Skeletal muscle satellite cell (primary cell): ENCODE measurements around the gene TRNT1.
A peak's percentile ranks its signal among the peaks of the same experiment; 100 is the strongest.

Experiments used
- H3K27me3 ChIP-seq: 2 replicates; pipeline ENCODE4 v1.7.0; 2013; ENCODE audit warnings: low read length; ENCODE audit not compliant: control insufficient read depth, insufficient read depth
- H3K36me3 ChIP-seq: 2 replicates; pipeline ENCODE4 v1.7.0; 2013; ENCODE audit warnings: mild to moderate bottlenecking, control low read depth, low read length; ENCODE audit not compliant: insufficient read depth
- H3K4me1 ChIP-seq: 2 replicates; pipeline ENCODE4 v1.7.0; 2013; ENCODE audit warnings: low read length; ENCODE audit not compliant: control insufficient read depth, insufficient read depth
- H3K4me2 ChIP-seq: 2 replicates; pipeline ENCODE4 v1.7.0; 2013; ENCODE audit warnings: mild to moderate bottlenecking, low read length
- H3K4me3 ChIP-seq: 2 replicates; pipeline ENCODE4 v1.7.0; 2013; ENCODE audit warnings: low read length
- H3K9ac ChIP-seq: 2 replicates; pipeline ENCODE4 v1.7.0; 2013; ENCODE audit warnings: mild to moderate bottlenecking, low read depth, low read length, moderate library complexity
- H3K9me3 ChIP-seq: replicated peaks from 2 replicates; pipeline ENCODE4 v1.7.0; 2013; ENCODE audit warnings: mild to moderate bottlenecking, control low read depth, low read length

Gene TRNT1

GRCh38 chr3:3117651-3118050 is 9.1 kb upstream of the TRNT1 start:
- no peak overlapping the region for H3K4me3 ChIP-seq
- peaks cover 5% of the 10 kb centered on the region for H3K27me3 ChIP-seq
- no peak overlapping the region for H3K4me2 ChIP-seq
- no peaks in the 10 kb centered on the region for H3K9me3 ChIP-seq
- H3K9ac ChIP-seq: no peak overlapping the region
- H3K4me1 ChIP-seq: no peaks in the 10 kb centered on the region
- H3K36me3 ChIP-seq: no peaks in the 10 kb centered on the region

GRCh38 chr3:3119393-3119851 is 7.3 kb upstream of the TRNT1 start:
- H3K4me3 ChIP-seq: no peak overlapping the region
- H3K36me3 ChIP-seq: no peaks in the 10 kb centered on the region
- H3K4me2 ChIP-seq: no peak overlapping the region
- H3K4me1 ChIP-seq: no peaks in the 10 kb centered on the region
- H3K9ac ChIP-seq: no peak overlapping the region
- H3K9me3 ChIP-seq: no peaks in the 10 kb centered on the region
- peaks cover 5% of the 10 kb centered on the region for H3K27me3 ChIP-seq

- no peaks in the 10 kb centered on the region for H3K9me3 ChIP-seq
- peaks cover 13% of the 10 kb centered on the region for H3K4me1 ChIP-seq
- peak overlapping the region; percentile 99 for H3K9ac ChIP-seq
- H3K4me2 ChIP-seq: peak overlapping the region; percentile 94
- H3K4me3 ChIP-seq: peak overlapping the region; percentile 97
- H3K36me3 ChIP-seq: peaks cover 20% of the 10 kb centered on the region
- H3K27me3 ChIP-seq: no peaks in the 10 kb centered on the region
Measured at GRCh38 chr3:3125977-3126376, 763 bp upstream of the TRNT1 start.

GRCh38 chr3:3127432-3128010 is 781 bp downstream of the TRNT1 start:
- H3K27me3 ChIP-seq: no peaks in the 10 kb centered on the region
- H3K36me3 ChIP-seq: peaks cover 24% of the 10 kb centered on the region
- H3K4me1 ChIP-seq: peaks cover 13% of the 10 kb centered on the region
- H3K9ac ChIP-seq: peak overlapping the region; percentile 99
- peak overlapping the region; percentile 97 for H3K4me3 ChIP-seq
- peak overlapping the region; percentile 94 for H3K4me2 ChIP-seq
- H3K9me3 ChIP-seq: no peaks in the 10 kb centered on the region

- no peak overlapping the region for H3K4me3 ChIP-seq
- peaks cover 24% of the 10 kb centered on the region for H3K36me3 ChIP-seq
- peaks cover 13% of the 10 kb centered on the region for H3K4me1 ChIP-seq
- H3K4me2 ChIP-seq: no peak overlapping the region
- no peaks in the 10 kb centered on the region for H3K9me3 ChIP-seq
- no peaks in the 10 kb centered on the region for H3K27me3 ChIP-seq
- H3K9ac ChIP-seq: no peak overlapping the region
Measured at GRCh38 chr3:3129579-3129978, 2.8 kb downstream of the TRNT1 start.

GRCh38 chr3:3133500-3133899 is 6.8 kb downstream of the TRNT1 start:
- no peak overlapping the region for H3K9ac ChIP-seq
- H3K4me3 ChIP-seq: no peak overlapping the region
- peaks cover 3% of the 10 kb centered on the region for H3K4me1 ChIP-seq
- H3K4me2 ChIP-seq: no peak overlapping the region
- peaks cover 39% of the 10 kb centered on the region for H3K36me3 ChIP-seq
- H3K9me3 ChIP-seq: no peaks in the 10 kb centered on the region
- H3K27me3 ChIP-seq: no peaks in the 10 kb centered on the region

GRCh38 chr3:3134750-3135448 is 8.2 kb downstream of the TRNT1 start:
- Histone ChIP-seq H3K4me1 (no peaks in the 10 kb centered on the region), H3K9ac (no peak overlapping the region)

GRCh38 chr3:3137526-3137925 is 10.8 kb downstream of the TRNT1 start:
- Histone ChIP-seq H3K9me3 (no peaks in the 10 kb centered on the region), H3K9ac (no peak overlapping the region), H3K36me3 (peaks cover 52% of the 10 kb centered on the region)

More at GRCh38 chr3:3134750-3135448, 8.2 kb downstream of the TRNT1 start:
- no peak overlapping the region for H3K4me3 ChIP-seq
- H3K36me3 ChIP-seq: peaks cover 41% of the 10 kb centered on the region
- H3K4me2 ChIP-seq: no peak overlapping the region
- H3K27me3 ChIP-seq: no peaks in the 10 kb centered on the region
- H3K9me3 ChIP-seq: no peaks in the 10 kb centered on the region

GRCh38 chr3:3141939-3142338 is 15.2 kb downstream of the TRNT1 start:
- Histone ChIP-seq H3K4me1 (peaks cover 5% of the 10 kb centered on the region), H3K27me3 (no peaks in the 10 kb centered on the region), H3K9me3 (no peaks in the 10 kb centered on the region), H3K9ac (no peak overlapping the region), H3K4me3 (no peak overlapping the region), H3K4me2 (no peak overlapping the region), H3K36me3 (peaks cover 78% of the 10 kb centered on the region)

More at GRCh38 chr3:3137526-3137925, 10.8 kb downstream of the TRNT1 start:
- Histone ChIP-seq H3K27me3 (no peaks in the 10 kb centered on the region), H3K4me1 (no peaks in the 10 kb centered on the region), H3K4me2 (no peak overlapping the region), H3K4me3 (no peak overlapping the region)

GRCh38 chr3:3145831-3146230 is 19.1 kb downstream of the TRNT1 start:
- no peak overlapping the region for H3K4me3 ChIP-seq
- H3K4me1 ChIP-seq: peaks cover 5% of the 10 kb centered on the region
- H3K27me3 ChIP-seq: no peaks in the 10 kb centered on the region
- no peaks in the 10 kb centered on the region for H3K9me3 ChIP-seq
- no peak overlapping the region for H3K4me2 ChIP-seq
- H3K9ac ChIP-seq: no peak overlapping the region
- H3K36me3 ChIP-seq: peaks cover 84% of the 10 kb centered on the region

GRCh38 chr3:3149560-3149959 is 22.8 kb downstream of the TRNT1 start:
- Histone ChIP-seq H3K4me2 (no peak overlapping the region), H3K27me3 (no peaks in the 10 kb centered on the region), H3K4me3 (no peak overlapping the region), H3K9ac (no peak overlapping the region), H3K4me1 (peaks cover 5% of the 10 kb centered on the region), H3K9me3 (no peaks in the 10 kb centered on the region), H3K36me3 (peaks cover 90% of the 10 kb centered on the region)

GRCh38 chr3:3151513-3151912 is 24.8 kb downstream of the TRNT1 start:
- no peaks in the 10 kb centered on the region for H3K4me1 ChIP-seq
- no peaks in the 10 kb centered on the region for H3K9me3 ChIP-seq
- H3K9ac ChIP-seq: no peak overlapping the region
- no peaks in the 10 kb centered on the region for H3K27me3 ChIP-seq
- no peak overlapping the region for H3K4me2 ChIP-seq
- H3K36me3 ChIP-seq: peaks cover 88% of the 10 kb centered on the region
- no peak overlapping the region for H3K4me3 ChIP-seq
